Esophagus muscularis mucosa (tissue), 4 donors: ENCODE data around the gene ENAM.

ENCODE experiments used
- CTCF ChIP-seq, 3 experiments: fragments of 200-600 bp in 2 of 3; fragments of 450-650 bp in 1 of 3; sonication (generic) in 2 of 3; IDR thresholded peaks; one replicate each; pipeline ENCODE4 v1.5.1; 2017 to 2019; ENCODE audit warnings: antibody characterized with exemption in 3 of 3, mild to moderate bottlenecking in 2 of 3, moderate library complexity in 1 of 3
- EP300 ChIP-seq: sonication (generic); formaldehyde crosslinking; IDR thresholded peaks from one replicate; pipeline ENCODE4 v1.6.1; 2017; ENCODE audit warnings: antibody characterized with exemption
- POLR2A ChIP-seq: fragments of 450-650 bp; IDR thresholded peaks from one replicate; pipeline ENCODE4 v1.6.1; 2017; ENCODE audit warnings: antibody characterized with exemption, moderate library complexity, mild to moderate bottlenecking, low read depth
- POLR2AphosphoS5 ChIP-seq, 2 donors: sonication (generic); formaldehyde crosslinking; IDR thresholded peaks; one replicate each; pipeline ENCODE4 v1.6.1; 2017; ENCODE audit warnings: antibody characterized with exemption in 2 of 2

- TF ChIP-seq CTCF (IDR thresholded peaks at IDR 0.05) (no peak), POLR2A (no peak), POLR2AphosphoS5 (IDR thresholded peaks at IDR 0.05) (no peak), EP300 (no peak)
These were observed 5.9 kb downstream of the ENAM start for GRCh38 chr4:70634482-70634881.
